ENCODE measurements around the gene MSMP.

- TF ChIP-seq CTCF (IDR thresholded peaks at IDR 0.05; ENCODE audit: insufficient read depth, low read depth, low read length) (no peak), EZH2 (IDR thresholded peaks at IDR 0.05; ENCODE audit: insufficient read depth, low read length) (no peak)
These were observed 5.1 kb downstream of the MSMP start, which contains the start of the genes GBA2 and RGP1 for GRCh38 chr9:35748858-35749514.

All from astrocyte (in vitro differentiated cells and primary cell).